ENCODE results near the gene MORN1. TPM values are rescaled to one million over a fixed set of nuclear protein-coding genes. Genes with fewer than 3 reads are reported as not detected.

MORN1 gene
- total RNA-seq, 6 experiments from 2014 or later: 5.3 to 8.9 (median 6.9) TPM

- no peaks in the 10 kb centered on the region for H3K4me1 Mint-ChIP-seq (ENCODE audit: low read depth)
- H3K9me3 Mint-ChIP-seq: no peaks in the 10 kb centered on the region
- peaks cover 2% of the 10 kb centered on the region for H3K27me3 Mint-ChIP-seq (ENCODE audit: insufficient read depth)
- no peak overlapping the region for H3K27ac Mint-ChIP-seq
- H3K4me3 Mint-ChIP-seq: no peak overlapping the region
- DNase-seq: no peak
- no peaks in the 10 kb centered on the region for H3K36me3 Mint-ChIP-seq (ENCODE audit: low read depth)
- no peak for TF ChIP-seq CTCF (IDR thresholded peaks at IDR 0.05)
Measured at GRCh38 chr1:2380816-2381591, 10.3 kb downstream of the MORN1 start.

GRCh38 chr1:2379733-2380404 is 11.5 kb downstream of the MORN1 start:
- Mint-ChIP-seq H3K36me3 (ENCODE audit: low read depth) (no peaks in the 10 kb centered on the region), H3K27ac (no peak overlapping the region), H3K27me3 (ENCODE audit: insufficient read depth) (peaks cover 2% of the 10 kb centered on the region), H3K9me3 (no peaks in the 10 kb centered on the region), H3K4me1 (ENCODE audit: low read depth) (no peaks in the 10 kb centered on the region), H3K4me3 (no peak overlapping the region)
- no peak for TF ChIP-seq CTCF (IDR thresholded peaks at IDR 0.05)
- DNase-seq: no peak

DNA sequence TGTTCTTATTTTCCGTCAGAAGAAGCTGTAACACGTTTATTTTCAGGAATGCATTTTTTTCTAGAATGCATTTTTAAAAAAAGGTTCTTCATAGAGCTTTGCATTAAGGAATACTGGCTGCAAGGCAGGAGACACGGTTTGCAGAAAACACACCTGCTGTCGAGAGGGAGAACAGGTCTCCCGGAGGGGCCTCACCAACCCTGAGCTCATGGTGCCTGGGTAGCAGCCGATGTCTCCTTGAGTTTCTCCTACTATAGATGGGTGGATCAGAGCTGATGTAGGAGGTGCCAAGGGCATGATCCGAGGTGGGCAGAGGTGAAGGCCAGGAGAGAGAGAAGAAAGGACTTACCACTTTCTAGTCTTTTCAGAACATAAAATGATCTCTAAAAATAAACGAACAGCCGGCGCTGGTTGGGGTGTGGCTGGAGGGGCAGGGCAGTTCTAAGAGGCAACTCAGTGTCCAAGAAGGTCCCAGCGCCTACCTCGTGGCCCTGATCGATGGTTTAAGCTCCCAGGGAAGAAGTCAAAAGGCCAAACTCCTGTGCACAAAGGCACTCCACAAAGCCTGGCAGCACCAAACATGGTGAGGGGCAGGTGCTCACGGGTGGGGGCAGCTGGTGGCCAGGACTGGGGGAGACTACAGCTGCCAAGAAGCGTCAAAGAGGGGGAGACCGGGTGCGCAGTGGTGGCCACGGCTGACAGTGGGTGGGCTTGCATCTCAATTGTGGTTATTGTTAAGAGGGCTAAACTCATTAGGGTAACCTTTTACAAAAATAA is 12.2 kb downstream of the MORN1 start:
- H3K4me3 Mint-ChIP-seq: no peak overlapping the region
- DNase-seq: no peak
- H3K4me1 Mint-ChIP-seq (ENCODE audit: low read depth): no peaks in the 10 kb centered on the region
- H3K9me3 Mint-ChIP-seq: no peaks in the 10 kb centered on the region
- H3K27me3 Mint-ChIP-seq (ENCODE audit: insufficient read depth): peaks cover 2% of the 10 kb centered on the region
- H3K27ac Mint-ChIP-seq: no peak overlapping the region
- TF ChIP-seq CTCF (IDR thresholded peaks at IDR 0.05): no peak
- no peaks in the 10 kb centered on the region for H3K36me3 Mint-ChIP-seq (ENCODE audit: low read depth)

GRCh38 chr1:2378441-2378851 is 12.9 kb downstream of the MORN1 start:
- no peak for TF ChIP-seq CTCF (IDR thresholded peaks at IDR 0.05)
- Mint-ChIP-seq H3K4me3 (no peak overlapping the region), H3K4me1 (ENCODE audit: low read depth) (no peaks in the 10 kb centered on the region), H3K27ac (no peak overlapping the region), H3K36me3 (ENCODE audit: low read depth) (no peaks in the 10 kb centered on the region), H3K27me3 (ENCODE audit: insufficient read depth) (peaks cover 2% of the 10 kb centered on the region), H3K9me3 (no peaks in the 10 kb centered on the region)
- no peak for DNase-seq

- Mint-ChIP-seq H3K9me3 (no peaks in the 10 kb centered on the region), H3K27me3 (ENCODE audit: insufficient read depth) (peaks cover 2% of the 10 kb centered on the region), H3K36me3 (ENCODE audit: low read depth) (no peaks in the 10 kb centered on the region), H3K4me1 (ENCODE audit: low read depth) (no peaks in the 10 kb centered on the region), H3K4me3 (no peak overlapping the region), H3K27ac (no peak overlapping the region)
- DNase-seq: no peak
- no peak for TF ChIP-seq CTCF (IDR thresholded peaks at IDR 0.05)
Measured at GRCh38 chr1:2377751-2378440, 13.5 kb downstream of the MORN1 start.
